IMR-90 (cell line): ENCODE results near the gene ETHE1. TPM values are rescaled to one million over a fixed set of nuclear protein-coding genes. Genes with fewer than 3 reads are reported as not detected.

ENCODE experiments used
- ATAC-seq: fragments of 200-7000 bp; cut with Tn5 transposase; 2 replicates; pipeline ENCODE4 v1.9.1; 2020; ENCODE audit warnings: low read depth, mild to moderate bottlenecking, moderate library complexity
- BruUV-seq: library from RNA; stranded (reverse); fragments of 400-500 nt; replicated peaks from 2 replicates; lab custom pipeline; 2021; lab: Mats Ljungman, UMichigan
- CTCF ChIA-PET: fragments of 300-600 bp; formaldehyde crosslinking; extraction: SDS; loops from one replicate; lab custom pipeline; 2021; ENCODE audit warnings: antibody characterized with exemption; lab: Yijun Ruan, JAX
- POLR2A ChIA-PET: fragments of 300-600 bp; sonication (Branson Sonifier 250); formaldehyde crosslinking; loops from one replicate; lab custom pipeline; 2022; ENCODE audit warnings: antibody characterized with exemption; ENCODE audit not compliant: unreplicated experiment; lab: Charles Lee
- DNase-seq: peaks from one replicate; pipeline ENCODE4 v3.0.0; 2013
- H2AFZ ChIP-seq: replicated peaks from 2 replicates; pipeline ENCODE3; 2013; ENCODE audit warnings: low read length, mild to moderate bottlenecking; ENCODE audit not compliant: poor library complexity
- H2AK5ac ChIP-seq: 2 replicates; pipeline ENCODE4 v1.6.1; 2013; ENCODE audit warnings: low read depth, low read length, inconsistent platforms
- H2AK9ac ChIP-seq: replicated peaks from 2 replicates; pipeline ENCODE3; 2013; ENCODE audit warnings: mild to moderate bottlenecking, low read depth, low read length, moderate library complexity; ENCODE audit not compliant: poor library complexity
- H2BK120ac ChIP-seq: 2 replicates; pipeline ENCODE4 v1.6.1; 2013; ENCODE audit warnings: low read depth, low read length, inconsistent platforms
- H2BK15ac ChIP-seq: 3 replicates; pipeline ENCODE4 v1.6.1; 2013; ENCODE audit warnings: low read depth, low read length, inconsistent platforms
- H2BK20ac ChIP-seq: 2 replicates; pipeline ENCODE4 v1.6.1; 2013; ENCODE audit warnings: low read depth, mild to moderate bottlenecking, inconsistent platforms, low read length, moderate library complexity
- H2BK5ac ChIP-seq: 2 replicates; pipeline ENCODE4 v1.6.1; 2013; ENCODE audit warnings: mild to moderate bottlenecking, low read depth, low read length, inconsistent platforms; ENCODE audit not compliant: poor library complexity, severe bottlenecking
- H3K14ac ChIP-seq: replicated peaks from 2 replicates; pipeline ENCODE4 v1.6.1; 2013; ENCODE audit warnings: low read depth, low read length, inconsistent platforms
- H3K18ac ChIP-seq: 2 replicates; pipeline ENCODE4 v1.6.1; 2013; ENCODE audit warnings: low read depth, low read length, control low read depth
- H3K23ac ChIP-seq: 2 replicates; pipeline ENCODE4 v1.6.1; 2013; ENCODE audit warnings: low read depth, low read length, inconsistent platforms
- H3K27ac ChIP-seq: 2 replicates; pipeline ENCODE4 v1.5.1; 2013; ENCODE audit warnings: mild to moderate bottlenecking, control low read depth, low read length; ENCODE audit not compliant: insufficient read depth
- H3K27me3 ChIP-seq: 2 replicates; pipeline ENCODE4 v1.6.1; 2013; ENCODE audit warnings: low read length; ENCODE audit not compliant: control insufficient read depth, insufficient read depth
- H3K36me3 ChIP-seq: 2 replicates; pipeline ENCODE4 v1.6.1; 2013; ENCODE audit warnings: low read length, mixed read lengths; ENCODE audit not compliant: control insufficient read depth, insufficient read depth
- H3K4ac ChIP-seq: 2 replicates; pipeline ENCODE4 v1.6.1; 2013; ENCODE audit warnings: low read depth, low read length, inconsistent platforms
- H3K4me1 ChIP-seq: 2 replicates; pipeline ENCODE4 v1.6.1; 2013; ENCODE audit warnings: low read length, mixed read lengths; ENCODE audit not compliant: control insufficient read depth, insufficient read depth
- H3K4me2 ChIP-seq: 2 replicates; pipeline ENCODE4 v1.6.1; 2013; ENCODE audit warnings: low read depth, mild to moderate bottlenecking, control low read depth, low read length, moderate library complexity
- H3K4me3 ChIP-seq: 2 replicates; pipeline ENCODE4 v1.5.1; 2013; ENCODE audit warnings: low read depth, mild to moderate bottlenecking, control low read depth, low read length, moderate library complexity; ENCODE audit not compliant: insufficient read depth
- H3K56ac ChIP-seq: 2 replicates; pipeline ENCODE4 v1.6.1; 2013; ENCODE audit warnings: low read length, inconsistent platforms; ENCODE audit not compliant: insufficient read depth; ENCODE audit errors: extremely low read depth
- H3K79me1 ChIP-seq, 2 experiments: 2 replicates each; pipeline ENCODE4 v1.6.1; 2013; ENCODE audit warnings: low read length in 2 of 2, inconsistent platforms in 1 of 2, low read depth in 1 of 2
- H3K9ac ChIP-seq: 2 replicates; pipeline ENCODE4 v1.6.1; 2013; ENCODE audit warnings: low read depth, low read length, control low read depth
- H3K9me1 ChIP-seq: 2 replicates; pipeline ENCODE4 v1.6.1; 2013; ENCODE audit warnings: low read length, inconsistent platforms; ENCODE audit not compliant: insufficient read depth
- H3K9me3 ChIP-seq: 2 replicates; pipeline ENCODE4 v1.6.1; 2013; ENCODE audit warnings: low read length; ENCODE audit not compliant: control insufficient read depth, insufficient read depth
- H4K20me1 ChIP-seq: 2 replicates; pipeline ENCODE4 v1.6.1; 2013; ENCODE audit warnings: low read length, inconsistent platforms; ENCODE audit not compliant: insufficient read depth
- H4K5ac ChIP-seq: 2 replicates; pipeline ENCODE4 v1.6.1; 2013; ENCODE audit warnings: mild to moderate bottlenecking, low read depth, low read length, control low read depth
- H4K8ac ChIP-seq, 2 experiments: 2 replicates each; pipeline ENCODE4 v1.6.1; 2013; ENCODE audit warnings: low read depth in 2 of 2, low read length in 2 of 2, control low read depth in 1 of 2, inconsistent platforms in 1 of 2
- H4K91ac ChIP-seq: 2 replicates; pipeline ENCODE4 v1.6.1; 2013; ENCODE audit warnings: low read depth, low read length, inconsistent platforms; ENCODE audit not compliant: insufficient read depth
- BHLHE40 ChIP-seq: fragments of 150-350 bp; IDR thresholded peaks from 2 replicates; pipeline ENCODE4 v1.6.1; 2016; ENCODE audit warnings: mild to moderate bottlenecking, low read depth, low read length
- CEBPB ChIP-seq: IDR thresholded peaks from 2 replicates; pipeline ENCODE4 v1.6.1; 2012; ENCODE audit warnings: low read depth, low read length, improper control_type of control experiment
- CHD1 ChIP-seq: IDR thresholded peaks from 2 replicates; pipeline ENCODE4 v1.6.1; 2012; ENCODE audit warnings: low read depth, low read length, improper control_type of control experiment
- MAZ ChIP-seq: IDR thresholded peaks from 2 replicates; pipeline ENCODE4 v1.6.1; 2012; ENCODE audit warnings: low read depth, mild to moderate bottlenecking, low read length, improper control_type of control experiment, moderate library complexity, borderline replicate concordance
- MXI1 ChIP-seq: IDR thresholded peaks from 2 replicates; pipeline ENCODE4 v1.6.1; 2012; ENCODE audit warnings: low read depth, mild to moderate bottlenecking, low read length, moderate library complexity, borderline replicate concordance
- NFE2L2 ChIP-seq: fragments of 150-350 bp; IDR thresholded peaks from 2 replicates; pipeline ENCODE4 v1.6.1; 2016; ENCODE audit warnings: low read depth, mild to moderate bottlenecking, low read length
- RAD21 ChIP-seq: IDR thresholded peaks from 2 replicates; pipeline ENCODE4 v1.6.1; 2012; ENCODE audit warnings: low read length, improper control_type of control experiment
- RCOR1 ChIP-seq: IDR thresholded peaks from 2 replicates; pipeline ENCODE4 v1.6.1; 2012; ENCODE audit warnings: mild to moderate bottlenecking, low read length, improper control_type of control experiment; ENCODE audit not compliant: insufficient replicate concordance
- RFX5 ChIP-seq: IDR thresholded peaks from 2 replicates; pipeline ENCODE4 v1.8.0; 2012; ENCODE audit warnings: low read depth, mild to moderate bottlenecking, low read length, moderate library complexity
- SMC3 ChIP-seq: fragments of 150-350 bp; IDR thresholded peaks from 2 replicates; pipeline ENCODE4 v1.6.1; 2016; ENCODE audit warnings: low read depth, mild to moderate bottlenecking, antibody characterized with exemption, low read length, moderate library complexity
- WGBS, 2 experiments: methylation state at CpG; one replicate each; pipeline versions ENCODE4 v1.1.5 to v1.1.7; 2013; ENCODE audit warnings: missing lambda C conversion rate in 2 of 2; ENCODE audit not compliant: insufficient read length in 1 of 2; ENCODE audit errors: extremely low coverage in 2 of 2; 5-methylcytosine and 5-hydroxymethylcytosine counted together
- dilution Hi-C: fragments of 300-500 bp; cut with HindIII; formaldehyde crosslinking; loops from one replicate; pipeline ENCODE4 v1.14.3; 2018; ENCODE audit warnings: low sequenced_read_pairs; ENCODE audit not compliant: unreplicated experiment
- in situ Hi-C: fragments of 300-500 bp; cut with MboI; formaldehyde crosslinking; loops from 3 replicates; pipeline ENCODE4 v1.14.3; 2019; ENCODE audit warnings: low sequenced_read_pairs, inconsistent platforms, mixed read lengths
- intact Hi-C: fragments of 100-400 bp; cut with micrococcal nuclease; formaldehyde crosslinking; loops from 2 replicates; pipeline ENCODE4 v1.10.0; 2022
- polyA plus RNA-seq, 3 experiments: library from polyadenylated mRNA; depleted of rRNA; stranded (reverse); fragments of >200 nt; gene quantifications; 2 replicates each; pipeline ENCODE4 v1.2.3, GENCODE V29; 2012; ENCODE audit warnings: low replicate concordance in 1 of 3
- total RNA-seq: library from RNA; depleted of rRNA; stranded (reverse); fragments of >200 nt; gene quantifications from 2 replicates; pipeline ENCODE4 v1.2.3, GENCODE V29; 2012
- TF ChIP-seq, protein P1 (sequence below): conservative IDR thresholded peaks from 2 replicates; pipeline ENCODE4 v1.5.1; 2012; ENCODE audit warnings: mild to moderate bottlenecking, low read depth, low read length, improper control_type of control experiment

ETHE1 gene
- total and polyA plus RNA-seq, 2 of the 4 experiments (the other 2 are of a cell fraction), result 161 to 233 TPM

DNA sequence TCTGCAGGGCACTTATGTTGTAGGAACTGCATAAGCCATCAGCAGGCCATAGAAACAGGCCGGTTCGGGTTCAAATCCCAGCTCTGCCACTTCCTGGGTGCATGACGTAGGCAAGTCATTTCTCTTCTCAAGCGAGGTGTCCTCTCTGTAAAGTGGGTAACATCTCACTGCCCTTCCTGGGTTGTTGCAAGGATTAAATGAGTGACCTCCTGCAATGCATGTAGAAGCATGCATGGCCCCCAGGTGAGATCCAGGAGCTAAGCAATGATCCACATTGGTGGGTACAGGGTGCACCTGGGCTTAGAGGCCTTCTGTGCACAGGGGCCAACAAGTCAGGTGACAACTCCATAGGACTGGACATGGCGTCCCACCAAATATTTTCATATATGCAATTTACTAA, 36.2 kb downstream of the ETHE1 start:
- no TSS peak for BruUV-seq
- no peak overlapping the region for H2AK5ac ChIP-seq
- intact Hi-C loops, result no loop called here

More for the DNA sequence above, 36.2 kb downstream of the ETHE1 start:
- no peaks in the 10 kb centered on the region for H3K4me1 ChIP-seq
- dilution Hi-C loops (no loop called here), in situ Hi-C loops (no loop called here)
- ChIA-PET CTCF (no interaction called here), POLR2A (no interaction called here)
- H3K27me3 ChIP-seq, result no peaks in the 10 kb centered on the region
- no peak overlapping the region for H3K27ac ChIP-seq
- no peak overlapping the region for H4K91ac ChIP-seq
- H3K14ac ChIP-seq, result no peak overlapping the region
- H3K36me3 ChIP-seq, result peaks cover 13% of the 10 kb centered on the region
- H3K4me2 ChIP-seq, result no peak overlapping the region
- 100% methylated on average over 3 of the region's 5 CpGs; no CpG with 5 or more reads in 1 of the 2 experiments for WGBS, 2 experiments
- no peak overlapping the region for H3K18ac ChIP-seq
- peaks cover 5% of the 10 kb centered on the region; the same call in 1 of the 2 replicates for H3K9me1 ChIP-seq
- no peak overlapping the region for H3K4ac ChIP-seq
- no peak overlapping the region for H4K8ac ChIP-seq
- no peak overlapping the region for H3K9ac ChIP-seq
- H2AFZ ChIP-seq, result no peak overlapping the region
- no peaks in the 10 kb centered on the region for H3K9me3 ChIP-seq
- H4K20me1 ChIP-seq, result no peaks in the 10 kb centered on the region
- no peak for TF ChIP-seq NFE2L2
- no peak for TF ChIP-seq SMC3
- TF ChIP-seq RFX5, result no peak
- no peak for TF ChIP-seq CHD1
- TF ChIP-seq RCOR1, result no peak
- TF ChIP-seq, protein P1, sequence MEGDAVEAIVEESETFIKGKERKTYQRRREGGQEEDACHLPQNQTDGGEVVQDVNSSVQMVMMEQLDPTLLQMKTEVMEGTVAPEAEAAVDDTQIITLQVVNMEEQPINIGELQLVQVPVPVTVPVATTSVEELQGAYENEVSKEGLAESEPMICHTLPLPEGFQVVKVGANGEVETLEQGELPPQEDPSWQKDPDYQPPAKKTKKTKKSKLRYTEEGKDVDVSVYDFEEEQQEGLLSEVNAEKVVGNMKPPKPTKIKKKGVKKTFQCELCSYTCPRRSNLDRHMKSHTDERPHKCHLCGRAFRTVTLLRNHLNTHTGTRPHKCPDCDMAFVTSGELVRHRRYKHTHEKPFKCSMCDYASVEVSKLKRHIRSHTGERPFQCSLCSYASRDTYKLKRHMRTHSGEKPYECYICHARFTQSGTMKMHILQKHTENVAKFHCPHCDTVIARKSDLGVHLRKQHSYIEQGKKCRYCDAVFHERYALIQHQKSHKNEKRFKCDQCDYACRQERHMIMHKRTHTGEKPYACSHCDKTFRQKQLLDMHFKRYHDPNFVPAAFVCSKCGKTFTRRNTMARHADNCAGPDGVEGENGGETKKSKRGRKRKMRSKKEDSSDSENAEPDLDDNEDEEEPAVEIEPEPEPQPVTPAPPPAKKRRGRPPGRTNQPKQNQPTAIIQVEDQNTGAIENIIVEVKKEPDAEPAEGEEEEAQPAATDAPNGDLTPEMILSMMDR, result no peak
- no peak for TF ChIP-seq BHLHE40
- TF ChIP-seq MXI1, result no peak
- no peak for TF ChIP-seq CEBPB
- TF ChIP-seq RAD21, result no peak
- no peak for TF ChIP-seq MAZ
- H3K56ac ChIP-seq, result no peak overlapping the region
- no peak overlapping the region for H2BK20ac ChIP-seq
- H4K5ac ChIP-seq, result no peak overlapping the region
- no peak overlapping the region for H2BK5ac ChIP-seq
- H2BK120ac ChIP-seq, result no peak overlapping the region
- H3K79me1 ChIP-seq, result no peaks in the 10 kb centered on the region
- H3K23ac ChIP-seq, result no peak overlapping the region
- no peak for DNase-seq
- no peak for ATAC-seq
- H2BK15ac ChIP-seq, result no peak overlapping the region
- no peak overlapping the region for H3K4me3 ChIP-seq
- H2AK9ac ChIP-seq, result no peak overlapping the region
